ENCODE results near the gene TYW5. TPM values are rescaled to one million over a fixed set of nuclear protein-coding genes. Genes with fewer than 3 reads are reported as not detected.
A peak's percentile ranks its signal among the peaks of the same experiment; 100 is the strongest.

TYW5 gene
- total RNA-seq, 1 experiment from 2014 or later, result 7.1 TPM

DNA sequence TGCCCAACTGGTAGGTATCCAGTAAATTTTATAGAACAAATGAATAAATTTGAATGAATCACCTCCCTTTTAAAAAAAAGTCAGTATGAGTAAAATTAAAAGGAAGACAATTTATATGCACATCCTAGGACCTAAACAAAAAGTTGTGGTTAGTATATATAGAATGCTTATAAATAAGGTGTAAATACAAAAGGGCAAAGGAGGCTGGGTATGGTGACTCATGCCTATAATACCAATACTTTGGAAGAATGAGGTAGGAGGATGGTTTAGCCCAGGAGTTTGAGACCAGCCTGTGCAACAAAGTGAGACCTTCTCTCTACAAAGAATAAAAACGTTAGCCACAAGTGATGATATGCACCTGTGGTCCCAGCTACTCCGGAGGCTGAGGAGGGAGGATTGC is 31.4 kb downstream of the TYW5 start:
- intact Hi-C loops (cut with micrococcal nuclease; ENCODE audit: unreplicated experiment) (no loop called here), in situ Hi-C loops (cut with HindIII; ENCODE audit: low pct_unique_long_range_greater_than_20kb, low sequenced_read_pairs) (no loop called here)
- POLR2A ChIA-PET, result no interaction called here
- no peak for TF ChIP-seq POLR2AphosphoS5 (IDR thresholded peaks at IDR 0.05; ENCODE audit: low read depth, low read length)
- TF ChIP-seq, protein P1, sequence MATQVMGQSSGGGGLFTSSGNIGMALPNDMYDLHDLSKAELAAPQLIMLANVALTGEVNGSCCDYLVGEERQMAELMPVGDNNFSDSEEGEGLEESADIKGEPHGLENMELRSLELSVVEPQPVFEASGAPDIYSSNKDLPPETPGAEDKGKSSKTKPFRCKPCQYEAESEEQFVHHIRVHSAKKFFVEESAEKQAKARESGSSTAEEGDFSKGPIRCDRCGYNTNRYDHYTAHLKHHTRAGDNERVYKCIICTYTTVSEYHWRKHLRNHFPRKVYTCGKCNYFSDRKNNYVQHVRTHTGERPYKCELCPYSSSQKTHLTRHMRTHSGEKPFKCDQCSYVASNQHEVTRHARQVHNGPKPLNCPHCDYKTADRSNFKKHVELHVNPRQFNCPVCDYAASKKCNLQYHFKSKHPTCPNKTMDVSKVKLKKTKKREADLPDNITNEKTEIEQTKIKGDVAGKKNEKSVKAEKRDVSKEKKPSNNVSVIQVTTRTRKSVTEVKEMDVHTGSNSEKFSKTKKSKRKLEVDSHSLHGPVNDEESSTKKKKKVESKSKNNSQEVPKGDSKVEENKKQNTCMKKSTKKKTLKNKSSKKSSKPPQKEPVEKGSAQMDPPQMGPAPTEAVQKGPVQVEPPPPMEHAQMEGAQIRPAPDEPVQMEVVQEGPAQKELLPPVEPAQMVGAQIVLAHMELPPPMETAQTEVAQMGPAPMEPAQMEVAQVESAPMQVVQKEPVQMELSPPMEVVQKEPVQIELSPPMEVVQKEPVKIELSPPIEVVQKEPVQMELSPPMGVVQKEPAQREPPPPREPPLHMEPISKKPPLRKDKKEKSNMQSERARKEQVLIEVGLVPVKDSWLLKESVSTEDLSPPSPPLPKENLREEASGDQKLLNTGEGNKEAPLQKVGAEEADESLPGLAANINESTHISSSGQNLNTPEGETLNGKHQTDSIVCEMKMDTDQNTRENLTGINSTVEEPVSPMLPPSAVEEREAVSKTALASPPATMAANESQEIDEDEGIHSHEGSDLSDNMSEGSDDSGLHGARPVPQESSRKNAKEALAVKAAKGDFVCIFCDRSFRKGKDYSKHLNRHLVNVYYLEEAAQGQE (IDR thresholded peaks at IDR 0.05; ENCODE audit: insufficient read depth in 1 of 2, low read depth in 2 of 2, low read length in 1 of 2), result no peak
- TF ChIP-seq TCF7L2 (IDR thresholded peaks at IDR 0.05; ENCODE audit: low read depth, low read length), result no peak
- no peak for TF ChIP-seq SIN3A (IDR thresholded peaks at IDR 0.05; ENCODE audit: borderline replicate concordance, insufficient read depth, low read depth, low read length)
- TF ChIP-seq, protein P2, sequence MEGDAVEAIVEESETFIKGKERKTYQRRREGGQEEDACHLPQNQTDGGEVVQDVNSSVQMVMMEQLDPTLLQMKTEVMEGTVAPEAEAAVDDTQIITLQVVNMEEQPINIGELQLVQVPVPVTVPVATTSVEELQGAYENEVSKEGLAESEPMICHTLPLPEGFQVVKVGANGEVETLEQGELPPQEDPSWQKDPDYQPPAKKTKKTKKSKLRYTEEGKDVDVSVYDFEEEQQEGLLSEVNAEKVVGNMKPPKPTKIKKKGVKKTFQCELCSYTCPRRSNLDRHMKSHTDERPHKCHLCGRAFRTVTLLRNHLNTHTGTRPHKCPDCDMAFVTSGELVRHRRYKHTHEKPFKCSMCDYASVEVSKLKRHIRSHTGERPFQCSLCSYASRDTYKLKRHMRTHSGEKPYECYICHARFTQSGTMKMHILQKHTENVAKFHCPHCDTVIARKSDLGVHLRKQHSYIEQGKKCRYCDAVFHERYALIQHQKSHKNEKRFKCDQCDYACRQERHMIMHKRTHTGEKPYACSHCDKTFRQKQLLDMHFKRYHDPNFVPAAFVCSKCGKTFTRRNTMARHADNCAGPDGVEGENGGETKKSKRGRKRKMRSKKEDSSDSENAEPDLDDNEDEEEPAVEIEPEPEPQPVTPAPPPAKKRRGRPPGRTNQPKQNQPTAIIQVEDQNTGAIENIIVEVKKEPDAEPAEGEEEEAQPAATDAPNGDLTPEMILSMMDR (IDR thresholded peaks at IDR 0.05), result no peak
- CTCF ChIA-PET, result no interaction called here
- Histone ChIP-seq H3K36me3 (ENCODE audit: control insufficient read depth, insufficient read depth, low read length) (peaks cover 19% of the 10 kb centered on the region; the same call in 1 of the 2 replicates), H3K4me3 (ENCODE audit: low read depth in 2 of 2, low read length in 2 of 2) (no peak overlapping the region), H3K27ac (ENCODE audit: low read length) (no peak overlapping the region), H3K27me3 (ENCODE audit: control insufficient read depth, insufficient read depth, low read length) (no peaks in the 10 kb centered on the region), H3K9me3 (ENCODE audit: control insufficient read depth, insufficient read depth, low read depth, low read length) (no peaks in the 10 kb centered on the region), H3K4me1 (ENCODE audit: control insufficient read depth, insufficient read depth, low read length) (peaks cover 16% of the 10 kb centered on the region; the same call in 1 of the 2 replicates)
- no TSS peak for BruUV-seq (replicated peaks)
- ATAC-seq (no peak), DNase-seq (ENCODE audit: low read depth, low spot score) (no peak)

DNA sequence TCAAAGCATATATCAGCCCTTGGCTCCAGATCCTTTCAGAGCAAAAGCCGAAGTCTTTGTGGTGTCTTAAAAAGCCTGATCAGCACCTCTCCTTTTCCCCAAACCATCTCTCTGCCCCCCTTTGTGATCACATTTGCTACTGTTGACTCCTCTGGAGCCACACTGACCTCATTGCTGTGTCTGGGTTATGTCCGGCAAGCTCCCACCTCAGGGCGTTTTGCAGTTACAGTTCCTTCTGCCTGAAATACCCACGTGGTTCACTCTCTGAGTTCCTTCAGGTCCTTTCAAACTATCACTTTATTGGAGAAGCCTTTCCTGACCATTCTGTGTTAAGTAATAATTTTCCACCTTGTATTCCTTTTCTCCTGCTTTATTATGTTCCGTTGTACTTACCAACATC is 32.4 kb downstream of the TYW5 start:
- ATAC-seq (peak; percentile 84), DNase-seq (ENCODE audit: low read depth, low spot score) (no peak)
- Histone ChIP-seq H3K4me1 (ENCODE audit: control insufficient read depth, insufficient read depth, low read length) (peaks cover 16% of the 10 kb centered on the region; the same call in 1 of the 2 replicates), H3K9me3 (ENCODE audit: control insufficient read depth, insufficient read depth, low read depth, low read length) (no peaks in the 10 kb centered on the region), H3K27me3 (ENCODE audit: control insufficient read depth, insufficient read depth, low read length) (no peaks in the 10 kb centered on the region), H3K27ac (ENCODE audit: low read length) (peak overlapping the region; percentile 72), H3K4me3 (ENCODE audit: low read depth in 2 of 2, low read length in 2 of 2) (0 out of 4 replicates have a peak overlapping the region, but pooled peaks of 1 of the 2 experiments have one; percentile 0), H3K36me3 (ENCODE audit: control insufficient read depth, insufficient read depth, low read length) (peaks cover 19% of the 10 kb centered on the region; the same call in 1 of the 2 replicates)
- ChIA-PET CTCF (interaction anchor here (0.7 kb wide), 1 partner anchor 486 kb away, joined by 4 read pairs; no protein-coding TSS in a partner anchor), POLR2A (no interaction called here)
- TF ChIP-seq POLR2AphosphoS5 (IDR thresholded peaks at IDR 0.05; ENCODE audit: low read depth, low read length) (no peak), SIN3A (IDR thresholded peaks at IDR 0.05; ENCODE audit: borderline replicate concordance, insufficient read depth, low read depth, low read length) (no peak), TCF7L2 (IDR thresholded peaks at IDR 0.05; ENCODE audit: low read depth, low read length) (no peak)
- TF ChIP-seq, protein P2 (IDR thresholded peaks at IDR 0.05), result no peak
- TF ChIP-seq, protein P1 (IDR thresholded peaks at IDR 0.05; ENCODE audit: insufficient read depth in 1 of 2, low read depth in 2 of 2, low read length in 1 of 2), result no peak
- no TSS peak for BruUV-seq (replicated peaks)
- intact Hi-C loops (cut with micrococcal nuclease; ENCODE audit: unreplicated experiment) (no loop called here), in situ Hi-C loops (cut with HindIII; ENCODE audit: low pct_unique_long_range_greater_than_20kb, low sequenced_read_pairs) (no loop called here)
